K562 (cell line): Measurements from ENCODE around the gene CSRNP3. TPM values are rescaled to one million over a fixed set of nuclear protein-coding genes. Genes with fewer than 3 reads are reported as not detected.

Experiments used
- ATAC-seq: fragments of 200-7000 bp; cut with Tn5 transposase; 3 replicates; pipeline ENCODE4 v1.9.1; 2020; ENCODE audit warnings: moderate library complexity
- BruUV-seq: library from RNA; stranded (reverse); fragments of 400-500 nt; replicated peaks from 2 replicates; lab custom pipeline; 2021; lab: Mats Ljungman, UMichigan
- CTCF ChIA-PET: fragments of 300-600 bp; formaldehyde crosslinking; extraction: SDS; loops from one replicate; lab custom pipeline; 2021; ENCODE audit warnings: low intra/inter-chr PET ratio; lab: Yijun Ruan, JAX
- POLR2A ChIA-PET: fragments of 300-600, 350-650 bp; sonication (Branson Sonifier 250); formaldehyde crosslinking; extraction: SDS; loops from one replicate; lab custom pipeline; 2021; ENCODE audit warnings: antibody characterized with exemption, inconsistent platforms; lab: Yijun Ruan, JAX
- DNase-seq, 4 experiments: peaks; one replicate each; pipeline versions ENCODE4 v3.0.0 to v3.0.0-alpha.2; 2011 to 2018; ENCODE audit warnings: low spot score in 3 of 4, mixed read lengths in 3 of 4; ENCODE audit errors: extremely low read depth in 1 of 4
- FAIRE-seq: peaks from 2 replicates; lab custom pipeline; 2011; peaks lifted over from hg19 to GRCh38; lab: Jason Lieb, UNC
- H2AFZ ChIP-seq: 2 replicates; pipeline ENCODE4 v1.6.0; 2011; ENCODE audit warnings: low read depth, low read length, control low read depth, inconsistent platforms
- H3K27ac ChIP-seq: fragments of 200-600 bp; 3 replicates; pipeline ENCODE4 v1.8.0; 2011; ENCODE audit warnings: low read depth, mild to moderate bottlenecking, control low read depth, inconsistent platforms, low read length, moderate library complexity, mixed read lengths; ENCODE audit errors: extremely low read depth
- H3K27me3 ChIP-seq, 2 experiments: fragments of 300-600 bp in 1 of 2; 2 replicates in 1 of 2; 3 replicates in 1 of 2; pipeline versions ENCODE4 v1.6.0 to v1.8.0; 2011; ENCODE audit warnings: inconsistent platforms in 2 of 2, low read length in 2 of 2, mild to moderate bottlenecking in 1 of 2, mixed read lengths in 1 of 2, moderate library complexity in 1 of 2; ENCODE audit not compliant: control insufficient read depth in 2 of 2, insufficient read depth in 2 of 2
- H3K36me3 ChIP-seq: fragments of 300-600 bp; 3 replicates; pipeline ENCODE4 v1.8.0; 2011; ENCODE audit warnings: mild to moderate bottlenecking, low read length, inconsistent platforms; ENCODE audit not compliant: control insufficient read depth, insufficient read depth
- H3K4me1 ChIP-seq, 2 experiments: fragments of 200-600 bp in 1 of 2; replicated peaks in 1 of 2; 2 replicates in 1 of 2; 3 replicates in 1 of 2; pipeline versions ENCODE4 v1.5.1 to v1.8.0; 2011; ENCODE audit warnings: inconsistent platforms in 2 of 2, low read length in 2 of 2, mild to moderate bottlenecking in 1 of 2, mixed read lengths in 1 of 2, moderate library complexity in 1 of 2; ENCODE audit not compliant: control insufficient read depth in 2 of 2, insufficient read depth in 2 of 2
- H3K4me2 ChIP-seq: 2 replicates; pipeline ENCODE4 v1.6.1; 2011; ENCODE audit warnings: low read length, control low read depth, inconsistent platforms, mixed read lengths; ENCODE audit not compliant: insufficient read depth
- H3K4me3 ChIP-seq: fragments of 200-600 bp; sonication (generic), shearing (Covaris generic); 2 replicates; pipeline ENCODE4 v1.5.1; 2016; ENCODE audit warnings: control low read depth, inconsistent platforms
- H3K79me2 ChIP-seq: fragments of 200-600 bp; 3 replicates; pipeline ENCODE4 v1.8.0; 2011; ENCODE audit warnings: low read length, inconsistent platforms; ENCODE audit not compliant: control insufficient read depth, insufficient read depth
- H3K9ac ChIP-seq, 2 experiments: 2 replicates each; pipeline versions ENCODE4 v1.6.0 to v1.6.1; 2011; ENCODE audit warnings: low read depth in 2 of 2, low read length in 2 of 2, control low read depth in 1 of 2, inconsistent platforms in 1 of 2, mild to moderate bottlenecking in 1 of 2, mixed read lengths in 1 of 2; ENCODE audit not compliant: insufficient read depth in 1 of 2
- H3K9me1 ChIP-seq: one replicate; pipeline ENCODE4 v1.6.0; 2011; ENCODE audit warnings: inconsistent platforms, mild to moderate bottlenecking, low read length, moderate library complexity; ENCODE audit not compliant: control insufficient read depth, insufficient read depth
- H3K9me3 ChIP-seq: replicated peaks from 2 replicates; pipeline ENCODE4 v1.5.1; 2011; ENCODE audit warnings: low read depth, low read length, inconsistent platforms; ENCODE audit not compliant: control insufficient read depth, insufficient read depth
- H4K20me1 ChIP-seq: replicated peaks from 2 replicates; pipeline ENCODE4 v1.6.1; 2011; ENCODE audit warnings: low read length, inconsistent platforms, mixed read lengths; ENCODE audit not compliant: control insufficient read depth, insufficient read depth
- ATF6 ChIP-seq: sonication (generic); formaldehyde crosslinking; IDR thresholded peaks from 2 replicates; pipeline ENCODE4 v1.4.0; 2020; ENCODE audit warnings: mild to moderate bottlenecking, missing genetic modification reagents
- BCOR ChIP-seq: fragments of 450-650 bp; IDR thresholded peaks from 2 replicates; pipeline ENCODE4 v1.6.1; 2016
- CHCHD3 ChIP-seq: fragments of 250-450 bp; sonication (Bioruptor Pico); IDR thresholded peaks from 2 replicates; pipeline ENCODE4 v2.1.2; 2022; ENCODE audit warnings: mild to moderate bottlenecking
- DACH1 ChIP-seq: fragments of 450-650 bp; IDR thresholded peaks from 2 replicates; pipeline ENCODE4 v1.6.1; 2018; ENCODE audit not compliant: partially characterized antibody
- MLLT1 ChIP-seq, 2 experiments: fragments of 450-650 bp; IDR thresholded peaks; 2 replicates each; pipeline ENCODE4 v1.6.1; 2016
- SP1 ChIP-seq: sonication (generic); formaldehyde crosslinking; IDR thresholded peaks from 2 replicates; pipeline ENCODE4 v1.8.1; 2022; ENCODE audit warnings: mild to moderate bottlenecking, missing genetic modification reagents
- WGBS: fragments of 100-300 bp; shearing (Covaris generic); methylation state at CpG from one replicate; pipeline ENCODE4 v1.1.6; 2016; ENCODE audit warnings: low coverage, mixed read lengths; ENCODE audit not compliant: insufficient coverage; ENCODE audit errors: missing lambda C conversion rate; 5-methylcytosine and 5-hydroxymethylcytosine counted together
- in situ Hi-C: fragments of 300-500 bp; cut with MboI; formaldehyde crosslinking; loops from 4 replicates; pipeline ENCODE4 v1.15.0; 2018; ENCODE audit warnings: inconsistent platforms, mixed read lengths
- intact Hi-C: fragments of 100-400 bp; cut with micrococcal nuclease; formaldehyde crosslinking; loops from 2 replicates; pipeline ENCODE4 v1.14.2; 2022
- polyA plus RNA-seq, 8 experiments: library from polyadenylated mRNA; depleted of rRNA in 4 of 8; stranded (reverse) in 5 of 8; unstranded in 3 of 8; fragments of >200 nt; fragmentation: Nextera tagmentation in 2 of 8; fragmentation: Illumina TruSeq in 1 of 8; extraction: Ambion mirVana in 2 of 8; extraction: Trizol in 1 of 8; gene quantifications; 2 replicates each; pipeline versions ENCODE4 v1.2.1 to v1.2.3, GENCODE V29; 2011 to 2014; ENCODE audit warnings: inconsistent platforms in 1 of 8, missing spikeins in 1 of 8
- total RNA-seq, 7 experiments: library from RNA; depleted of rRNA in 6 of 7; stranded (reverse); fragments of >200 nt in 6 of 7; fragmentation: Illumina TruSeq in 2 of 7; extraction: Trizol in 2 of 7; gene quantifications; 2 replicates each; pipeline versions ENCODE4 v1.2.1 to v1.2.3, GENCODE V29; 2011 to 2021; ENCODE audit warnings: low replicate concordance in 1 of 7

CSRNP3 gene
- total and polyA plus RNA-seq, 9 of the 15 experiments (the other 6 are each of a cell fraction or from before 2014, with no cell fraction given): not detected

GRCh38 chr2:165594935-165595255, 125.4 kb downstream of the CSRNP3 start:
- POLR2A ChIA-PET: no interaction called here
- no TSS peak for BruUV-seq
- no peaks in the 10 kb centered on the region for H3K36me3 ChIP-seq
- H2AFZ ChIP-seq: no peak overlapping the region
- DNase-seq (no peak), ATAC-seq (no peak), FAIRE-seq (no peak)
- intact Hi-C loops (no loop called here), in situ Hi-C loops (no loop called here)
- H3K79me2 ChIP-seq: no peaks in the 10 kb centered on the region
- no peak overlapping the region for H3K4me2 ChIP-seq
- CTCF ChIA-PET: no interaction called here
- no peaks in the 10 kb centered on the region for H3K27me3 ChIP-seq
- H3K9me3 ChIP-seq: peaks cover 2% of the 10 kb centered on the region; the same call in 1 of the 2 replicates
- H4K20me1 ChIP-seq: no peaks in the 10 kb centered on the region
- no peak for TF ChIP-seq DACH1
- no peak for TF ChIP-seq MLLT1 (IDR thresholded peaks at IDR 0.05)
- no peak for TF ChIP-seq CHCHD3 (CRISPR knock-in tag)
- TF ChIP-seq SP1 (CRISPR knock-in tag): no peak
- no peak for TF ChIP-seq ATF6
- TF ChIP-seq BCOR: no peak
- H3K4me3 ChIP-seq: no peak overlapping the region
- H3K4me1 ChIP-seq: no peaks in the 10 kb centered on the region
- no peaks in the 10 kb centered on the region for H3K9me1 ChIP-seq
- no peak overlapping the region for H3K9ac ChIP-seq
- H3K27ac ChIP-seq: no peak overlapping the region
- WGBS: 0% methylated on average over 6 of the region's 6 CpGs
